Endodermal cell (in vitro differentiated cells): ENCODE data around the gene UMAD1. TPM values are rescaled to one million over a fixed set of nuclear protein-coding genes. Genes with fewer than 3 reads are reported as not detected.

Experiments used
- DNase-seq: peaks from one replicate; pipeline ENCODE4 v3.0.0-alpha.2; 2017
- H3K27ac ChIP-seq: 2 replicates; pipeline ENCODE4 v1.5.1; 2013; ENCODE audit warnings: mild to moderate bottlenecking, low read depth, low read length, moderate library complexity
- H3K27me3 ChIP-seq: 2 replicates; pipeline ENCODE4 v1.6.1; 2013; ENCODE audit warnings: mild to moderate bottlenecking, low read length, moderate library complexity; ENCODE audit not compliant: insufficient read depth, control insufficient read depth, poor library complexity, severe bottlenecking
- H3K36me3 ChIP-seq: 2 replicates; pipeline ENCODE4 v1.7.0; 2013; ENCODE audit warnings: mild to moderate bottlenecking, low read length, moderate library complexity; ENCODE audit not compliant: control insufficient read depth, insufficient read depth
- H3K4me1 ChIP-seq: one replicate; pipeline ENCODE4 v1.7.0; 2013; ENCODE audit warnings: low read length; ENCODE audit not compliant: control insufficient read depth, insufficient read depth
- H3K4me3 ChIP-seq: 2 replicates; pipeline ENCODE4 v1.5.1; 2013; ENCODE audit warnings: mild to moderate bottlenecking, low read length, moderate library complexity
- H3K9ac ChIP-seq: 2 replicates; pipeline ENCODE4 v1.6.1; 2013; ENCODE audit warnings: mild to moderate bottlenecking, low read length, moderate library complexity; ENCODE audit not compliant: poor library complexity, severe bottlenecking; ENCODE audit errors: extremely low read depth
- H3K9me3 ChIP-seq: 2 replicates; pipeline ENCODE4 v1.6.1; 2013; ENCODE audit warnings: mild to moderate bottlenecking, low read length, moderate library complexity; ENCODE audit not compliant: control insufficient read depth
- H3K27ac Mint-ChIP-seq: 2 replicates; pipeline ENCODE4 v1.8.0; 2020; ENCODE audit warnings: mixed read lengths
- H3K27me3 Mint-ChIP-seq: 2 replicates; pipeline ENCODE4 v1.8.0; 2021; ENCODE audit warnings: mild to moderate bottlenecking, mixed read lengths; ENCODE audit not compliant: insufficient read depth
- H3K36me3 Mint-ChIP-seq: 2 replicates; pipeline ENCODE4 v1.8.0; 2020; ENCODE audit warnings: low read depth, mixed read lengths
- H3K4me1 Mint-ChIP-seq: 2 replicates; pipeline ENCODE4 v1.8.0; 2020; ENCODE audit warnings: mixed read lengths
- H3K4me3 Mint-ChIP-seq: 2 replicates; pipeline ENCODE4 v1.8.0; 2020; ENCODE audit warnings: mild to moderate bottlenecking, moderate library complexity, mixed read lengths
- H3K9me3 Mint-ChIP-seq: 2 replicates; pipeline ENCODE4 v1.8.0; 2020; ENCODE audit warnings: mild to moderate bottlenecking, mixed read lengths
- WGBS, 2 experiments: methylation state at CpG; one replicate each; pipeline versions ENCODE4 v1.1.5 to v1.1.7; 2013; ENCODE audit warnings: missing lambda C conversion rate in 2 of 2, mixed read lengths in 1 of 2; ENCODE audit not compliant: insufficient coverage in 1 of 2, insufficient read length in 1 of 2; 5-methylcytosine and 5-hydroxymethylcytosine counted together
- total RNA-seq, 2 donors: library from RNA; stranded (reverse); fragmentation: NEBNext Ultra II Directional in 1 of 2; extraction: Animal tissue kit (Norgen Biotek cat#: 25700) in 1 of 2; gene quantifications; 2 replicates in 1 of 2; 3 replicates in 1 of 2; pipeline ENCODE4 v1.2.1, GENCODE V29; 2021
- TF ChIP-seq, protein P1 (sequence below): fragments of 200-600 bp; sonication (generic); conservative IDR thresholded peaks from 2 replicates; pipeline ENCODE4 v1.5.0; 2021; ENCODE audit warnings: antibody characterized with exemption, mild to moderate bottlenecking

Gene UMAD1
- total RNA-seq, 2 donors from 2014 or later: 9.7 to 10.3 TPM

DNA sequence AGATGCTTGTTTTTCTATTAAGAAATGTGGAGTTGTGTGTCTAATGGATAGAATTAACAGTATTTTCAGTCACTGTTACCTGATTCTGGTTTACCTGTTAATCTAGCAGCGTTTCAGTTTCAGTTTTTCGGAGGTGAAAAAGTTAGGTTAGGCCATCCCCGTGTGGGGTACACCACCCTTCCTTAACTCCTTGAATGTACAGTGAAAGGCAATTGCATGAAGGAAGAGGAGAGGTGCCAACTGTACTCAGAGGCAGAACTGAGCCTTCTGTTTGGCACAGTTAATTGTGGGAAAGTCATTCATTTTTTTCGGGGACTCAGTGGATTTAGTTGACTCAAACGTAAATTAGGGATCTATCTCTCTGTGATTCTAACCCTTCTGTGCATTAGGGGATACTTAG lies 42.3 kb downstream of the UMAD1 start:
- TF ChIP-seq, protein P1, sequence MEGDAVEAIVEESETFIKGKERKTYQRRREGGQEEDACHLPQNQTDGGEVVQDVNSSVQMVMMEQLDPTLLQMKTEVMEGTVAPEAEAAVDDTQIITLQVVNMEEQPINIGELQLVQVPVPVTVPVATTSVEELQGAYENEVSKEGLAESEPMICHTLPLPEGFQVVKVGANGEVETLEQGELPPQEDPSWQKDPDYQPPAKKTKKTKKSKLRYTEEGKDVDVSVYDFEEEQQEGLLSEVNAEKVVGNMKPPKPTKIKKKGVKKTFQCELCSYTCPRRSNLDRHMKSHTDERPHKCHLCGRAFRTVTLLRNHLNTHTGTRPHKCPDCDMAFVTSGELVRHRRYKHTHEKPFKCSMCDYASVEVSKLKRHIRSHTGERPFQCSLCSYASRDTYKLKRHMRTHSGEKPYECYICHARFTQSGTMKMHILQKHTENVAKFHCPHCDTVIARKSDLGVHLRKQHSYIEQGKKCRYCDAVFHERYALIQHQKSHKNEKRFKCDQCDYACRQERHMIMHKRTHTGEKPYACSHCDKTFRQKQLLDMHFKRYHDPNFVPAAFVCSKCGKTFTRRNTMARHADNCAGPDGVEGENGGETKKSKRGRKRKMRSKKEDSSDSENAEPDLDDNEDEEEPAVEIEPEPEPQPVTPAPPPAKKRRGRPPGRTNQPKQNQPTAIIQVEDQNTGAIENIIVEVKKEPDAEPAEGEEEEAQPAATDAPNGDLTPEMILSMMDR: no peak
- H3K36me3 ChIP-seq: peaks cover 3% of the 10 kb centered on the region
- Mint-ChIP-seq H3K36me3 (peaks cover 5% of the 10 kb centered on the region), H3K27me3 (no peaks in the 10 kb centered on the region), H3K9me3 (peaks cover 3% of the 10 kb centered on the region), H3K4me1 (peaks cover 10% of the 10 kb centered on the region), H3K4me3 (no peak overlapping the region), H3K27ac (peak overlapping the region; percentile 48)
- no peak overlapping the region for H3K27ac ChIP-seq
- H3K9ac ChIP-seq: no peak overlapping the region
- DNase-seq: no peak
- no peaks in the 10 kb centered on the region for H3K27me3 ChIP-seq
- no peak overlapping the region for H3K4me3 ChIP-seq
- no peaks in the 10 kb centered on the region for H3K9me3 ChIP-seq
- 85 to 100% methylated on average over 2 to 5 of the region's 5 CpGs for WGBS, 2 experiments
- H3K4me1 ChIP-seq: no peaks in the 10 kb centered on the region

DNA sequence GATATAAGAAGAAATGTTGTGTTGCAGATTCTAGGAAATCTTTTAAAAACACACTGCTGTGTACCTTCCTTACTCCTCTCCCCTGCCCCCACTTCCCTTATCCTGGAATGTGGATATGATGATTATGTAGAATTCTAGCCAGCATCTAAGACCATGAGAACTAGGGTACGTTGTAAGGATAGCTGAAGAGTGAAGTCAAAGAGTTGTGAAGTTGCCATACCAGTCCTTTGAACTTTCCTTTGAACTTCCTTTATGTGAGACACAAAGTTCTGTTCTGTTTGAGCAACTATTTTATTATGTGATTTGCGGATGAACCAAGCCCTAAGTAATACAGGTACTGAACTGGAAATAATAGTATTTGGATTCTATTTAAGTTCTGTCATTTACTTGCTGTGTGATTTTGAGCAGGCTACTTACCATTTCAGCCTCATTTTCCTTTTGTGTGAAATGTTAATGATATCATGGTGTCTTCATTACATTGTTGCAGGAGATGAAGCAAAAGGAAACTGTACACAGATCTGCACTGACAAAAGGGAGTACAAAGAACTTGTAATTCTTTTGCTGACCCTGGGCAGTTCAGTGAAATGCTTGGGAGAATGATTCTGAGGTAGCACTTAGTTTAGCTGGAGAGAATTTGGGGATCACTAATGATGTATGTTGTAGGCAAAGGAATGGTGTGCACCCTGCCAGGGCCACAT lies 46.4 kb downstream of the UMAD1 start:
- Histone ChIP-seq H3K27me3 (no peaks in the 10 kb centered on the region), H3K4me1 (no peaks in the 10 kb centered on the region), H3K9me3 (no peaks in the 10 kb centered on the region), H3K4me3 (no peak overlapping the region), H3K9ac (no peak overlapping the region), H3K27ac (no peak overlapping the region), H3K36me3 (no peaks in the 10 kb centered on the region)
- Mint-ChIP-seq H3K4me3 (no peak overlapping the region), H3K27ac (no peak overlapping the region), H3K4me1 (peaks cover 13% of the 10 kb centered on the region), H3K9me3 (no peaks in the 10 kb centered on the region), H3K36me3 (peaks cover 2% of the 10 kb centered on the region), H3K27me3 (no peaks in the 10 kb centered on the region)
- TF ChIP-seq, protein P1: no peak
- DNase-seq: no peak
- 88 to 94% methylated on average over 1 to 2 of the region's 2 CpGs for WGBS, 2 experiments

DNA sequence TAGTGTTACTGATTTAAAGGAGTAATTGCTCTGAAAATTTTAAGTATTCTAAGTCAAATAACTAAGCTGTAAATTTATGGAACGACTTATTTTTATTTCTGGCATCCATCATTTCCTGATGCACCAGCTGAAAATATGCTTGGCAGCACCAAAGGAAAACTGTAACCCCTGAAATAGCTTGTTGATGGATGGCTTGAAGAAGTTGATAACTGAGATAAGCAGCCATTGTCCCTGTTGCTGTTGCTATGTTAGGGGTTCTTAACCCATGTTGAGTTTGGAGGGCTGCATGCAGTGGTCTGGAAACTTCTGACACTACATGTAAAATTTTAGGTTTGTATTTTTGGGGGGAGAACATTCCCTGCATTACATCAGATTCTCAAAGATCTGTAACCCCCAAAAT lies 47.2 kb downstream of the UMAD1 start:
- WGBS, 2 experiments: 95% methylated on average over 1 of the region's 1 CpG; no CpG with 5 or more reads in 1 of the 2 experiments

More for the DNA sequence above, 47.2 kb downstream of the UMAD1 start:
- no peak for DNase-seq
- no peaks in the 10 kb centered on the region for H3K27me3 ChIP-seq
- Mint-ChIP-seq H3K36me3 (peaks cover 2% of the 10 kb centered on the region), H3K4me3 (no peak overlapping the region), H3K9me3 (no peaks in the 10 kb centered on the region), H3K27me3 (no peaks in the 10 kb centered on the region), H3K27ac (no peak overlapping the region), H3K4me1 (peaks cover 13% of the 10 kb centered on the region)
- no peaks in the 10 kb centered on the region for H3K4me1 ChIP-seq
- no peak overlapping the region for H3K4me3 ChIP-seq
- TF ChIP-seq, protein P1: no peak
- H3K27ac ChIP-seq: no peak overlapping the region
- no peaks in the 10 kb centered on the region for H3K36me3 ChIP-seq
- no peak overlapping the region for H3K9ac ChIP-seq
- no peaks in the 10 kb centered on the region for H3K9me3 ChIP-seq
